Uterus (tissue), 4 donors: Measurements from ENCODE around the gene MT1M. TPM values are rescaled to one million over a fixed set of nuclear protein-coding genes. Genes with fewer than 3 reads are reported as not detected.

Experiments
- DNase-seq, 2 donors: peaks; one replicate each; pipeline ENCODE4 v3.0.0-alpha.2; 2019 to 2020
- H3K27ac ChIP-seq, 2 donors: fragments of 200-600 bp; sonication (generic); 1 replicate in 1 of 2; 2 replicates in 1 of 2; pipeline ENCODE4 v1.5.1; 2016 to 2018
- H3K27me3 ChIP-seq, 2 donors: fragments of 200-600 bp; sonication (generic); one replicate each; pipeline ENCODE4 v1.5.1; 2018 to 2019; ENCODE audit warnings: control low read depth in 1 of 2
- H3K36me3 ChIP-seq, 2 donors: fragments of 200-600 bp; sonication (generic); one replicate each; pipeline ENCODE4 v1.5.1; 2019; ENCODE audit warnings: control low read depth in 1 of 2
- H3K4me1 ChIP-seq, 2 donors: fragments of 200-600 bp; sonication (generic); one replicate each; pipeline ENCODE4 v1.5.1; 2018 to 2019; ENCODE audit warnings: control low read depth in 1 of 2
- H3K4me3 ChIP-seq, 2 donors: fragments of 200-600 bp; sonication (generic); 1 replicate in 1 of 2; 2 replicates in 1 of 2; pipeline ENCODE4 v1.5.1; 2018 to 2019; ENCODE audit warnings: mild to moderate bottlenecking in 1 of 2
- H3K9me3 ChIP-seq, 2 donors: fragments of 200-600 bp; sonication (generic); one replicate each; pipeline ENCODE4 v1.5.1; 2019; ENCODE audit warnings: control low read depth in 1 of 2
- POLR2A ChIP-seq, 2 donors: fragments of 450-650 bp; IDR thresholded peaks; one replicate each; pipeline ENCODE4 v1.6.1; 2016; ENCODE audit warnings: antibody characterized with exemption in 2 of 2, mild to moderate bottlenecking in 1 of 2, moderate library complexity in 1 of 2
- intact Hi-C: fragments of 100-400 bp; cut with DNase I; formaldehyde crosslinking; loops from one replicate; pipeline ENCODE4 v1.15.1; 2023; ENCODE audit warnings: low total_unique reads
- total RNA-seq, 4 donors: library from RNA; depleted of rRNA in 3 of 4; stranded (reverse); fragments of >200 nt in 3 of 4; gene quantifications; one replicate each; pipeline versions ENCODE4 v1.1.0 to v1.2.4, GENCODE V29; 2014 to 2023
- TF ChIP-seq, protein P1 (sequence below), 4 experiments: fragments of 200-600 bp in 2 of 4; fragments of 450-650 bp in 2 of 4; sonication (generic) in 2 of 4; IDR thresholded peaks; one replicate each; pipeline ENCODE4 v1.5.1; 2016 to 2019; ENCODE audit warnings: antibody characterized with exemption in 4 of 4, mild to moderate bottlenecking in 2 of 4, moderate library complexity in 1 of 4
- donor health status: DM: yes; HTN: yes; CAD: no.

Gene MT1M
- total RNA-seq, 4 donors from 2014 or later, result 6.2 to 16.6 TPM; not detected in 2

DNA sequence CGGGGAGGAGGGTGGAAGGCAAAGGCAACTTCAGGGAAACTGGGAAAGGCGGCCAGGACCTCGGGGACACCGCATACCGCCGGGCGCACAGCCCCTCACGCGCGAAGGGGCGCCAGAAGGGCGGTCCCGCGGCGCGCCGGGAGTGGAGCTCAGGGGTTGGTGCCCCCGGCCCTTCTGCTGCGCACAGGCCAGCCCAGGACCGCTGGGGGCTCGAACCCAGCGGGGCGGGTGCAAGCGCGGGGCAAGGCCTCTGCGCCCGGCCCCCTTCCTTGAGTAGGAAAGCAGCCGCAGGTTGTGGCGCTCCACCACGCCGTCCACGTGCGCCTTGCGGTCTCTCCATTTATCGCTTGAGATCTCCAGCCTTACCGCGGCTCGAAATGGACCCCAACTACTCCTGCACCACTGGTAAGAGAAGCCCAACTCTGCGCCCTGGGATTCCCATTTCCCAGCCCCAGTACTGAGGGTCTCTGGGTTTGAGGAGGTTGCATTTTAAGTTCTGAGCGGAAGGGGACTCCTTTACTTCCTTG lies 3.0 kb downstream of the MT1M start:
- TF ChIP-seq POLR2A (IDR thresholded peaks at IDR 0.05), result no peak
- TF ChIP-seq, protein P1, sequence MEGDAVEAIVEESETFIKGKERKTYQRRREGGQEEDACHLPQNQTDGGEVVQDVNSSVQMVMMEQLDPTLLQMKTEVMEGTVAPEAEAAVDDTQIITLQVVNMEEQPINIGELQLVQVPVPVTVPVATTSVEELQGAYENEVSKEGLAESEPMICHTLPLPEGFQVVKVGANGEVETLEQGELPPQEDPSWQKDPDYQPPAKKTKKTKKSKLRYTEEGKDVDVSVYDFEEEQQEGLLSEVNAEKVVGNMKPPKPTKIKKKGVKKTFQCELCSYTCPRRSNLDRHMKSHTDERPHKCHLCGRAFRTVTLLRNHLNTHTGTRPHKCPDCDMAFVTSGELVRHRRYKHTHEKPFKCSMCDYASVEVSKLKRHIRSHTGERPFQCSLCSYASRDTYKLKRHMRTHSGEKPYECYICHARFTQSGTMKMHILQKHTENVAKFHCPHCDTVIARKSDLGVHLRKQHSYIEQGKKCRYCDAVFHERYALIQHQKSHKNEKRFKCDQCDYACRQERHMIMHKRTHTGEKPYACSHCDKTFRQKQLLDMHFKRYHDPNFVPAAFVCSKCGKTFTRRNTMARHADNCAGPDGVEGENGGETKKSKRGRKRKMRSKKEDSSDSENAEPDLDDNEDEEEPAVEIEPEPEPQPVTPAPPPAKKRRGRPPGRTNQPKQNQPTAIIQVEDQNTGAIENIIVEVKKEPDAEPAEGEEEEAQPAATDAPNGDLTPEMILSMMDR (IDR thresholded peaks at IDR 0.05), result no peak
- H3K4me1 ChIP-seq, result peaks cover 0 to 5% of the 10 kb centered on the region in 2 donors

GRCh38 chr16:56636616-56637413 lies 4.4 kb downstream of the MT1M start:
- intact Hi-C loops, result no loop called here
- no peak for TF ChIP-seq POLR2A (IDR thresholded peaks at IDR 0.05)
- TF ChIP-seq, protein P1 (IDR thresholded peaks at IDR 0.05), result no peak
- DNase-seq, result no peak
- H3K27ac ChIP-seq, result no peak overlapping the region
- H3K9me3 ChIP-seq, result no peaks in the 10 kb centered on the region
- H3K4me3 ChIP-seq, result no peak overlapping the region
- peaks cover 0 to 5% of the 10 kb centered on the region in 2 donors for H3K4me1 ChIP-seq
- H3K36me3 ChIP-seq, result no peaks in the 10 kb centered on the region
- H3K27me3 ChIP-seq, result peaks cover 0 to 12% of the 10 kb centered on the region in 2 donors

More for the DNA sequence above, 3.0 kb downstream of the MT1M start:
- DNase-seq, result no peak
- no peak overlapping the region for H3K27ac ChIP-seq
- H3K4me3 ChIP-seq, result no peak overlapping the region
- peaks cover 0 to 12% of the 10 kb centered on the region in 2 donors for H3K27me3 ChIP-seq
- H3K36me3 ChIP-seq, result no peaks in the 10 kb centered on the region
- intact Hi-C loops, result no loop called here
- no peaks in the 10 kb centered on the region for H3K9me3 ChIP-seq

DNA sequence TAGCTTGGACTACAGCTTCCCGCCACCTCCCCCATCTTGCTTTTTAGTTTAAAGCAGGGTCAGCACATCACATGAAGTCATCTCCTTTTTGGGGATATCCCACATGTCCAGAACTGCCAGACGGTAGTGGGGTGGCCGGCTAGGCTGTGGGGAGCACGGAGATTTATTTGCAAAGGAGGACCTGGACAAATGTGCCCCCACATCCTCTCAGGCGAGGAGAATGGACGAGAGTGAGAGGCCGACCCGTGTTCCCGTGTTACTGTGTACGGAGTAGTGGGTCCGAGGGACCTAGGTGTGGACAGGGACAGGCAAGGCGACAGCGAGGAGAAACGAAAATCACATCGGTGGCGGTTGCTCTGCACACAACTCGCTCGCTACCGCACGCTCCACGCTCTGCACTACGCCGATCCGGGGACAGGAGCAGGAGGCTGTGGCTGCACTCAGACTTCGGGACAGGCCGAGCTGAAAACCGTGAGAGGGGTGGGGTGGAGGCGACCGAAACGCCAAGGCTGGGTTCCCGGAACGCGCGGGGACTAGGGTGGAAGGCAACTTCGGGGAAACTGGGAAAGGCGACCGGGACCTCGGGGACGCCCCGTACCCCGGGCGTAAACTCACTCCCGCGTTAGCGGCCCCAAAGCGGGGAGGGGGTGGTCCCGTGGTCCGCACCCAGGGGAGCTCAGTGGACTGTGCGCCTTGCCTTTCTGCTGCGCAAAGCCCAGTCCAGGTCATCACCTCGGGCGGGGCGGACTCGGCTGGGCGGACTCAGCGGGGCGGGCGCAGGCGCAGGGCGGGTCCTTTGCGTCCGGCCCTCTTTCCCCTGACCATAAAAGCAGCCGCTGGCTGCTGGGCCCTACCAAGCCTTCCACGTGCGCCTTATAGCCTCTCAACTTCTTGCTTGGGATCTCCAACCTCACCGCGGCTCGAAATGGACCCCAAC lies 5.6 kb downstream of the MT1M start, which contains the start of gene MT1A:
MT1A (plus strand) TSS at position 853 of the 937 bp plus-strand sequence; CDS start at position 926, 73 bp downstream.
- DNase-seq, result peak; percentile 69 to 72
- Histone ChIP-seq H3K9me3 (no peaks in the 10 kb centered on the region), H3K27me3 (peaks cover 0 to 12% of the 10 kb centered on the region in 2 donors)

GRCh38 chr16:56639045-56639444 lies 6.6 kb downstream of the MT1M start:
- Histone ChIP-seq H3K4me3 (no peak overlapping the region), H3K9me3 (no peaks in the 10 kb centered on the region), H3K36me3 (no peaks in the 10 kb centered on the region), H3K4me1 (peaks cover 0 to 5% of the 10 kb centered on the region in 2 donors), H3K27me3 (peaks cover 0 to 12% of the 10 kb centered on the region in 2 donors), H3K27ac (no peak overlapping the region)
- intact Hi-C loops, result no loop called here
- TF ChIP-seq, protein P1 (IDR thresholded peaks at IDR 0.05), result no peak
- no peak for TF ChIP-seq POLR2A (IDR thresholded peaks at IDR 0.05)
- DNase-seq, result no peak

More for the DNA sequence above, 5.6 kb downstream of the MT1M start, which contains the start of gene MT1A:
- no peak within 1 kb of the TSS for H3K27ac ChIP-seq
- intact Hi-C loops, result no loop called here
- TF ChIP-seq POLR2A (IDR thresholded peaks at IDR 0.05), result peak; percentile 39 to 56
- TF ChIP-seq, protein P1 (IDR thresholded peaks at IDR 0.05), result no peak
- H3K4me3 ChIP-seq, result peak within 1 kb of the TSS; percentile 22 to 32
- H3K36me3 ChIP-seq, result no peaks in the 10 kb centered on the region
- peaks cover 0 to 5% of the 10 kb centered on the region in 2 donors for H3K4me1 ChIP-seq
